H1 (cell line): ENCODE measurements around the gene TEDC1. TPM values are rescaled to one million over a fixed set of nuclear protein-coding genes. Genes with fewer than 3 reads are reported as not detected.
A peak's percentile ranks its signal among the peaks of the same experiment; 100 is the strongest.

Experiments
- ASH2L ChIP-seq: fragments of 200-600, 300-600 bp; sonication (generic); IDR thresholded peaks from one replicate; pipeline ENCODE4 v1.7.1; 2017; ENCODE audit warnings: low read length
- BACH1 ChIP-seq: IDR thresholded peaks from 2 replicates; pipeline ENCODE4 v1.6.1; 2012; ENCODE audit warnings: low read length, improper control_type of control experiment
- CBX5 ChIP-seq: fragments of 300-800, 300-1000 bp; sonication (generic); IDR thresholded peaks from 2 replicates; pipeline ENCODE4 v1.7.1; 2016; ENCODE audit warnings: antibody characterized with exemption, low read length, low read depth
- EZH2 ChIP-seq: fragments of 200-600 bp; sonication (generic); IDR thresholded peaks from 2 replicates; pipeline ENCODE4 v1.7.1; 2012; ENCODE audit warnings: low read depth, mild to moderate bottlenecking, moderate library complexity, low read length, inconsistent platforms; ENCODE audit not compliant: severe bottlenecking
- GABPA ChIP-seq: IDR thresholded peaks from 2 replicates; pipeline ENCODE4 v1.6.1; 2011; ENCODE audit warnings: mild to moderate bottlenecking, low read length, moderate library complexity, borderline replicate concordance; ENCODE audit not compliant: insufficient read depth
- HDAC2 ChIP-seq, 2 experiments: fragments of 300-600 bp in 1 of 2; sonication (generic) in 1 of 2; IDR thresholded peaks; 2 replicates each; pipeline ENCODE4 v1.6.1; 2011 to 2012; ENCODE audit warnings: low read depth in 2 of 2, low read length in 2 of 2, mild to moderate bottlenecking in 2 of 2, moderate library complexity in 2 of 2, borderline replicate concordance in 1 of 2, inconsistent platforms in 1 of 2
- HDAC6 ChIP-seq: IDR thresholded peaks from one replicate; pipeline ENCODE4 v1.7.1; 2012; ENCODE audit warnings: low read depth, mild to moderate bottlenecking, inconsistent platforms, low read length, moderate library complexity
- JUN ChIP-seq: IDR thresholded peaks from 2 replicates; pipeline ENCODE4 v1.6.1; 2011; ENCODE audit warnings: low read depth, mild to moderate bottlenecking, improper control_type of control experiment, low read length
- NRF1 ChIP-seq: IDR thresholded peaks from 2 replicates; pipeline ENCODE4 v1.6.1; 2011; ENCODE audit warnings: mild to moderate bottlenecking, low read depth, low read length, improper control_type of control experiment
- PHF8 ChIP-seq: fragments of 200-600 bp; sonication (generic); conservative IDR thresholded peaks from 2 replicates; pipeline ENCODE4 v1.7.1; 2012; ENCODE audit warnings: low read depth, mild to moderate bottlenecking, inconsistent platforms, low read length, moderate library complexity
- POU5F1 ChIP-seq: IDR thresholded peaks from 2 replicates; pipeline ENCODE4 v1.6.1; 2011; ENCODE audit warnings: low read depth, mild to moderate bottlenecking, low read length, moderate library complexity
- RXRA ChIP-seq: IDR thresholded peaks from 2 replicates; pipeline ENCODE4 v1.6.1; 2011; ENCODE audit warnings: low read depth, mild to moderate bottlenecking, low read length, moderate library complexity; ENCODE audit not compliant: insufficient read depth
- TAF7 ChIP-seq: optimal IDR thresholded peaks from 2 replicates; pipeline ENCODE3; 2011; ENCODE audit warnings: low read depth, mild to moderate bottlenecking, inconsistent platforms, low read length, moderate library complexity, borderline replicate concordance
- polyA plus RNA-seq, 7 experiments: library from polyadenylated mRNA; depleted of rRNA in 3 of 7; stranded (reverse) in 5 of 7; unstranded in 2 of 7; fragments of >200 nt in 5 of 7; fragments of 200-250 nt in 2 of 7; gene quantifications; 1 replicate in 5 of 7; 2 replicates in 1 of 7; 4 replicates in 1 of 7; pipeline versions ENCODE4 v1.2.1 to v1.2.3, GENCODE V29; 2011 to 2013; ENCODE audit warnings: missing spikeins in 2 of 7, mixed read lengths in 2 of 7
- total RNA-seq: library from RNA; stranded (reverse); fragmentation: NEBNext Ultra II Directional; extraction: Animal tissue kit (Norgen Biotek cat#: 25700); gene quantifications from 2 replicates; pipeline ENCODE4 v1.2.1, GENCODE V29; 2021
- TF ChIP-seq, protein P1 (sequence below): IDR thresholded peaks from 2 replicates; pipeline ENCODE4 v1.6.1; 2011; ENCODE audit warnings: low read depth, mild to moderate bottlenecking, low read length; ENCODE audit not compliant: insufficient read depth
- TF ChIP-seq, protein P2 (sequence below), 3 experiments: IDR thresholded peaks; 1 replicate in 2 of 3; 2 replicates in 1 of 3; pipeline versions ENCODE4 v1.5.1 to v1.6.1; 2011; ENCODE audit warnings: low read length in 3 of 3, mild to moderate bottlenecking in 3 of 3, inconsistent platforms in 2 of 3, low read depth in 1 of 3, moderate library complexity in 1 of 3; ENCODE audit not compliant: insufficient read depth in 1 of 3; ENCODE audit errors: control extremely low read depth in 1 of 3
- TF ChIP-seq, protein P3 (sequence below): IDR thresholded peaks from 2 replicates; pipeline ENCODE4 v1.6.1; 2011; ENCODE audit warnings: low read length, improper control_type of control experiment
- TF ChIP-seq, protein P4 (sequence below): IDR thresholded peaks from 2 replicates; pipeline ENCODE4 v1.6.1; 2012; ENCODE audit warnings: inconsistent platforms

TEDC1 gene
- total and polyA plus RNA-seq, 2 of the 8 experiments (the other 6 are each of a cell fraction or from before 2014, with no cell fraction given): 5.6 to 14.8 TPM

DNA sequence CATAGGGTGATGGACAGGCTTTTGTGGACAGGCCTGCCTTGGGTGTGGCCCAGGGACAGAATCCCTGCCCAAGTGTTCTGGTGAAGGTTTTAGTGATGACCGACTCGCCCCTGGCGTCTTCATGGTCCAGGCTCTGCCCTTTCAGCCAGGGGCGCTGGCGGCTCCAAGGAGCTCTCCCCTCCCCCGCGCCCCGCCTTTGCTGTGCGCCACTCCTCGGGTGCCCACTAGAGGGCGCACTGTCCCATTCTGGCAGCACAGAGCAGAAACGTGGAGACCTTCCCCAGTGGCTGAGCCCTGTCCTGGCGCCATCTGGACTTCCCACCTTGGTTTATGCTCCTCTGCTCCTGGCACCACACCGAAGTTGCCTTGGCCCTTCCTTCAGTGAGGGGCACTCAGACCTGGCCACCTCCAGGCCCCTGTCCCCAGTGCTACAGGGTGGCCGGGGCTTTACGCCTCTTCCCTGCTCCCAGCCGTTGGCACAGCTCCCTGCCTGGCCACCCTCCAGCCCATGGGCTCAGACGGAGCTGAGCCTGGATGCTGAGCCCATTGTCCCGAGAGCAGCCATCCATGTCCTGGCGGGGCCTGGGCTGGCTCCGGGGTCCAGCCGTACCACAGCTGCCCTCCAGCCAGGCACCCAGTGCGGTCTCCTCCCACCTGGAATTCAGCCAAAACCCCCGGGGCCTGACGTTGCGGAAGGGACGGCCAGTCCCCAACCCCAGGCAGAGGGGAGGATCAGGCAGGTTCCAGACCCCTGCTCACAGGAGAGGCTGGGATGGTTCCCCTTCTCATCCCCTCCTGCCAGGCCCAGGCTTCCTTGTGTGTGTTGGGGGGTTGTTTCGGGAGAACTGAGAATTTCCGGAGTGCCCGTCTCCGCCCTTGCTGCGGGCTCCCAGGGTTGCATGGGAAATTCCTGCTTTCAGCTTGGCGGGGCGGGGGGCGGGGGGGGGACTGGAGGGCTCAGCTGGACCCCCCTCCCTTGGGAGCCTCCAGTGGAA lies 9.9 kb upstream of the TEDC1 start (continued):
- TF ChIP-seq, protein P1, sequence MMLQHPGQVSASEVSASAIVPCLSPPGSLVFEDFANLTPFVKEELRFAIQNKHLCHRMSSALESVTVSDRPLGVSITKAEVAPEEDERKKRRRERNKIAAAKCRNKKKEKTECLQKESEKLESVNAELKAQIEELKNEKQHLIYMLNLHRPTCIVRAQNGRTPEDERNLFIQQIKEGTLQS: no peak
- TF ChIP-seq HDAC6 (no peak), NRF1 (no peak), CBX5 (no peak), JUN (no peak), EZH2 (no peak), RXRA (peak; percentile 80; the same call in 1 of the 2 replicates), PHF8 (peak; percentile 30; the same call in 1 of the 2 replicates), HDAC2 (IDR thresholded peaks at IDR 0.05; ENCODE audit: borderline replicate concordance in 1 of 2, low read depth in 2 of 2, low read length in 2 of 2) (no peak), POU5F1 (no peak), ASH2L (no peak), TAF7 (no peak), BACH1 (no peak), GABPA (peak; percentile 83; the same call in 1 of the 2 replicates)
- TF ChIP-seq, protein P2, sequence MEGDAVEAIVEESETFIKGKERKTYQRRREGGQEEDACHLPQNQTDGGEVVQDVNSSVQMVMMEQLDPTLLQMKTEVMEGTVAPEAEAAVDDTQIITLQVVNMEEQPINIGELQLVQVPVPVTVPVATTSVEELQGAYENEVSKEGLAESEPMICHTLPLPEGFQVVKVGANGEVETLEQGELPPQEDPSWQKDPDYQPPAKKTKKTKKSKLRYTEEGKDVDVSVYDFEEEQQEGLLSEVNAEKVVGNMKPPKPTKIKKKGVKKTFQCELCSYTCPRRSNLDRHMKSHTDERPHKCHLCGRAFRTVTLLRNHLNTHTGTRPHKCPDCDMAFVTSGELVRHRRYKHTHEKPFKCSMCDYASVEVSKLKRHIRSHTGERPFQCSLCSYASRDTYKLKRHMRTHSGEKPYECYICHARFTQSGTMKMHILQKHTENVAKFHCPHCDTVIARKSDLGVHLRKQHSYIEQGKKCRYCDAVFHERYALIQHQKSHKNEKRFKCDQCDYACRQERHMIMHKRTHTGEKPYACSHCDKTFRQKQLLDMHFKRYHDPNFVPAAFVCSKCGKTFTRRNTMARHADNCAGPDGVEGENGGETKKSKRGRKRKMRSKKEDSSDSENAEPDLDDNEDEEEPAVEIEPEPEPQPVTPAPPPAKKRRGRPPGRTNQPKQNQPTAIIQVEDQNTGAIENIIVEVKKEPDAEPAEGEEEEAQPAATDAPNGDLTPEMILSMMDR (IDR thresholded peaks at IDR 0.05; ENCODE audit: control extremely low read depth in 1 of 3, insufficient read depth in 1 of 3, low read depth in 1 of 3, low read length in 3 of 3): peak in 2 of 3 experiments; percentile 99; a peak in 3 of 4 replicates
- TF ChIP-seq, protein P3, sequence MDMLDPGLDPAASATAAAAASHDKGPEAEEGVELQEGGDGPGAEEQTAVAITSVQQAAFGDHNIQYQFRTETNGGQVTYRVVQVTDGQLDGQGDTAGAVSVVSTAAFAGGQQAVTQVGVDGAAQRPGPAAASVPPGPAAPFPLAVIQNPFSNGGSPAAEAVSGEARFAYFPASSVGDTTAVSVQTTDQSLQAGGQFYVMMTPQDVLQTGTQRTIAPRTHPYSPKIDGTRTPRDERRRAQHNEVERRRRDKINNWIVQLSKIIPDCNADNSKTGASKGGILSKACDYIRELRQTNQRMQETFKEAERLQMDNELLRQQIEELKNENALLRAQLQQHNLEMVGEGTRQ: no peak
- TF ChIP-seq, protein P4, sequence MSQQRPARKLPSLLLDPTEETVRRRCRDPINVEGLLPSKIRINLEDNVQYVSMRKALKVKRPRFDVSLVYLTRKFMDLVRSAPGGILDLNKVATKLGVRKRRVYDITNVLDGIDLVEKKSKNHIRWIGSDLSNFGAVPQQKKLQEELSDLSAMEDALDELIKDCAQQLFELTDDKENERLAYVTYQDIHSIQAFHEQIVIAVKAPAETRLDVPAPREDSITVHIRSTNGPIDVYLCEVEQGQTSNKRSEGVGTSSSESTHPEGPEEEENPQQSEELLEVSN: peak; percentile 60
